Stromal cell of bone marrow (primary cell): ENCODE results near the gene GLT6D1.
"Not testable (repeated sequence)": the region's sequence is repeated elsewhere in the genome, so short reads cannot be mapped to it uniquely, and the experiment has no call there.

Experiments used
- DNase-seq: peaks from one replicate; pipeline ENCODE4 v3.0.0-alpha.2; 2012; ENCODE audit warnings: low read depth

Gene GLT6D1

GRCh38 chr9:135664801-135665794 is 25.8 kb upstream of the GLT6D1 start:
- no peak for DNase-seq

GRCh38 chr9:135664266-135664665 is 24.9 kb upstream of the GLT6D1 start:
- no peak for DNase-seq

DNA sequence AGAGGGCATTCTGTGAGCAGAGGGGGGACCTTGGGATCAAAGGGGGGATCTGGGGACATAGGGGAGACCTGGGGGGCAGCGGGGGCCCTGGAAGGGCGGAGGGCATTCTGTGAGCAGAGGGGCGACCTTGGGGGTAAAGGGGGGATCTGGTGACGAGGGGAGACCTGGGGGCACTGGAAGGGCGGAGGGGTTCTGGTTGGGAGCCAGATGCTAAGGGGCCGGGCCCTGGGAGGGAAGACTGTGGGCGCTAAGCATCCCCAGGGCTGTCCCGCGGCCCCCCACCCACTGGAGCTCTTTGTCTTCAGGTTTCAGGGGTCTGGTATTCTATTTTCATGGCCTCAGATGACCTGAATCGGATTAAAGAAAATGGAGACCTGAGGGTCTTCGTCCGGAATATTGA is 24.5 kb upstream of the GLT6D1 start:
- no peak for DNase-seq

DNA sequence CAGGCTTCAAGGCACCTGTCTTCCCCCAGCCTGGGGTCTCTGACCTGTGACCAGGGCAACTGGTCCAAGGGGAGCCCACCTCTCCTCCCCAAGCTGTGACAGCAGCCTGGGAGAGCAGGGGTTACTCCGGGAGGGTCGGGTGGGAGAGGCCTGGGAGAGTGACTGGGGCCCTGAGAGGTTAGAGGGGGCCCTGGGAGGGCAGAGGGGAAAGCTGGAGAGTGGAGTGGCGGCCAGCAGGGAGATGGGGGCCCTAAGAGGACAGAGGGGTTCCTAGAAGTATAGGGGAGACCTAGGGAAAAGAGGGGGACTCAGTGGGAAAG is 24.1 kb upstream of the GLT6D1 start:
- no peak for DNase-seq

- DNase-seq, result no peak
Measured at GRCh38 chr9:135662758-135663450, 23.6 kb upstream of the GLT6D1 start, which contains the start of gene LCN9. Gene LCN9 (plus strand): TSS chr9:135663309. CDS start chr9:135663322, 13 bp downstream.

- no peak for DNase-seq
Measured at GRCh38 chr9:135661816-135662560, 22.6 kb upstream of the GLT6D1 start.

- no peak for DNase-seq
Measured at GRCh38 chr9:135660407-135660806, 21.1 kb upstream of the GLT6D1 start.

- no peak for DNase-seq
Measured at GRCh38 chr9:135659252-135659651, 19.9 kb upstream of the GLT6D1 start.

- DNase-seq, result no peak
Measured at GRCh38 chr9:135657416-135657815, 18.1 kb upstream of the GLT6D1 start.

GRCh38 chr9:135655317-135655716 is 16.0 kb upstream of the GLT6D1 start:
- DNase-seq, result no peak

DNA sequence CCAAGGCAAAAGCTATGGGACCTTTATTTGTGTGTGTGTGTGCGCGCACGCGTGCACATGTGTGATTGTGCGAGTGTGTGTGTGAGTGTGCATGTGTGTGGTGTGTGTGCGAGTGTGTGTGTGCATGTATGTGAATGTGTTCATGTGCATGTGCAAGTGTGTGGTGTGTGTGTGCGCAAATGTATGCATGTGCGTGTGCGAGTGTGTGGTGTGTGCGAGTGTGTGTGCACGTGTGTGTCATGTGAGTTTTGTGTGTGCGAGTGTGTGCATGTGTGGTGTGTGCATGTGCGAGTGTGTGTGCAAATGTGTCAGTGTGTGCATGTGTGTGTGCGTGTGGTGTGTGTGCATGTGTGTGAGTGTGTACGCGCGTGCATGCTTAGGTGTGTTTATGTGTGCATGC is 11.1 kb upstream of the GLT6D1 start:
- DNase-seq, result no peak

DNA sequence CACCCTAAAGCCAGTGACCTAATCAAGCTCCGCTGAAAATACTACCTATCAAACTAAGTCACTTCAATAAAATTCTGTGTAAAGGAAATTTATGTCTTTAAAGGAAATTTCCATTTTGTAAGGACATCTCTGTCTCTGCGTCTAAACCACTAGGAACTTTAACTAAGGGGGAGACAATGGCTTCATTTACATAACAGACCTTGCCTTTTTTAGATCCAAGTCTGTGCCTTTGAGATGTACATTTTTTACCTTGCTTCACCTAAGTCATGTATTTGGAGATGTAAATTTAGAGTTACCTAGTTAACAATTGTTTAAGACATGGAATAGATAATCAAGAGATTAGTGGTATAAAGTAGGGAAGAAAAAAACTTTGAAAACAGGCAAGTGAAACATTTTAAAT is 10.2 kb upstream of the GLT6D1 start:
- no peak for DNase-seq

- DNase-seq, result no peak
Measured at GRCh38 chr9:135648494-135649410, 9.4 kb upstream of the GLT6D1 start.

- DNase-seq, result no peak
Measured at GRCh38 chr9:135647884-135648283, 8.5 kb upstream of the GLT6D1 start.

GRCh38 chr9:135644631-135645218 is 5.4 kb upstream of the GLT6D1 start:
- no peak for DNase-seq

DNA sequence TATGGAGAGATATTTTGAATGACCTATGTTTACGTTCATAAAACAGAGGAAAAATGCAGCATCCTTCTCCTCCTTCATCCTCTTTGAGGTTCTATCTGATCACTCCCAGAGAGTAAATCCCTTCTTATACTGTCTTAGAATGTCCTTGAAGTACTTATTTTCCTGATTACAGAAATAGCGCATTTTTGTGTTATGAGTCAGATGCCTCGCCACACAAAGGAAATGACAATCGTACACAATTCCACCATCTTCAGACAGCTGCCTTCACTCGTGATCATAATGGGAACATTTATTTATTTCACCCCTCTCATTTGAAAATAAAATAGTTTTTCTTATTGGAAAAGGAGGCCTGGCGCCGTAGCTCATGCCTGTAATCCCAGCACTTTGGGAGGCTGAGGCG is 2.4 kb upstream of the GLT6D1 start:
- DNase-seq, result no peak

- no peak for DNase-seq
Measured at GRCh38 chr9:135641047-135641446, 1.7 kb upstream of the GLT6D1 start.

- not testable (repeated sequence) for DNase-seq
Measured at GRCh38 chr9:135636930-135637530, 2.3 kb downstream of the GLT6D1 start.

GRCh38 chr9:135632841-135633240 is 6.5 kb downstream of the GLT6D1 start:
- DNase-seq, result no peak

DNA sequence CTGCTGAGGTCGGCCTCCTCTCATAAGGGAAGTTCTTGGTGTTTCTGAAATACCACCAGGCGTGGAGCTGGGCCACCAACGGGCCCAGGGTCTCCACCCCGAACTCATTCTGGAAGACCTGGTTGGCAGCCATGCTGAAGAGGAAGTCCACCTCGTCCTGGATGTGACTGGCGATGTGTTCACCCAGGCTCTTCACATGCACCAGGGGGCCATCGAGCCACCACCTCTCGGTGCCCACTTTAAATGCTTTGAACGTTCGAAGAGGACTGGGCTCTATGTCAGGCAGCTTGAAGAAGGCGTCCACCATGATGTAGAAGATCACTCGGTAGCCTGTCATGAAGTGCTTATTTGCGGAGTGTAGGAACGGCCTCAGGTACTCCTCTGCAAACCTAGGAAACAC is 15.1 kb downstream of the GLT6D1 start:
- no peak for DNase-seq
